ENCODE results near the gene IL17RC.
"Not testable (repeated sequence)": the region's sequence is repeated elsewhere in the genome, so short reads cannot be mapped to it uniquely, and the experiment has no call there.

IL17RC gene

DNA sequence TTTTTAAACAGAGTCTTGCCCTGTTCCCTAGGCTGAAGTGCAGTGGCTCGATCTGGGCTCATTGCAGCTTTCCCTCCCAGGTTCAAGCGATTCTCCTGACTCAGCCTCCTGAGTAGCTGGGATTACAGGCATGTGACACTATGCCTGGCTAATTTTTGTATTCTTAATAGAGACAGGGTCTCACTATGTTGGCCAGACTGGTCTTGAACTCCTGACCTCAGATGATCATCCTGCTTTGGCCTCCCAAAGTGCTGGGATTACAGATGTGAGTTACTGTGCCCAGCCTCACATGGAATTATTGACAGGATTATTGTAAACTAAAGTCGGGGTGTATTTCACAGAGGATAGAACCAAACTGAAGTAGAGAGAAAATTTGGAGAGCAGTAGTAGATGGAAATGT is 21.2 kb upstream of the IL17RC start:
- DNase-seq (ENCODE audit: low read depth in 2 of 2) = not testable (repeated sequence)

DNA sequence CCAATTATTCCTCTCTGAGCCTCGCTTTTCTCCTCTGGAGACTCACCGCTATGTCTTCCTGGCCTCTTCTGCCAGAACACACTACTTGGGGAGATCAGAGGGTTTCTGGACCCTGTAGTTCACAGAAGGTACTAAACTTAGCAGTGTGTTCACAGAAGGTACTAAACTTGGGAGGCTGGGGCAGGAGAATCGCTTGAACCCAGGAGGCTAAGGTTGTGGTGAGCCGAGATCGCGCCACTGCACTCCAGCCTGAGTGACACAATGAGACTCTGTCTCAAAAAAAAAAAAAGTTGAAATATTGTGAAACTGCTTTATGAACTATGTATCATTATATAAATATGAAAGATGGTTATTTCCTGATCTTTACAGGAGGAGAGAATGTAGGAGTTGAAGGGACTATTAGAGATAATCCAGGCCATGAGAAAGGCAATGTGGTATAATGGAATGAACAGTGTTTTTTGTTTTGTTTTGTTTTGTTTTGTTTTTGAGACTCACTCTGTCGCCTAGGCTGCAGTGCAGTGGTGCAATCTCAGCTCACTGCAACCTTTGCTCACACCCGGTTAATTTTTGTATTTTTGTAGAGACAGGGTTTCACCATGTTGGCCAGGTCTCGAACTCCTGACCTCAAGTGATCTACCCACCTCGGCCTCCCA is 20.0 kb upstream of the IL17RC start:
- DNase-seq (ENCODE audit: low read depth in 2 of 2) = not testable (repeated sequence)

DNA sequence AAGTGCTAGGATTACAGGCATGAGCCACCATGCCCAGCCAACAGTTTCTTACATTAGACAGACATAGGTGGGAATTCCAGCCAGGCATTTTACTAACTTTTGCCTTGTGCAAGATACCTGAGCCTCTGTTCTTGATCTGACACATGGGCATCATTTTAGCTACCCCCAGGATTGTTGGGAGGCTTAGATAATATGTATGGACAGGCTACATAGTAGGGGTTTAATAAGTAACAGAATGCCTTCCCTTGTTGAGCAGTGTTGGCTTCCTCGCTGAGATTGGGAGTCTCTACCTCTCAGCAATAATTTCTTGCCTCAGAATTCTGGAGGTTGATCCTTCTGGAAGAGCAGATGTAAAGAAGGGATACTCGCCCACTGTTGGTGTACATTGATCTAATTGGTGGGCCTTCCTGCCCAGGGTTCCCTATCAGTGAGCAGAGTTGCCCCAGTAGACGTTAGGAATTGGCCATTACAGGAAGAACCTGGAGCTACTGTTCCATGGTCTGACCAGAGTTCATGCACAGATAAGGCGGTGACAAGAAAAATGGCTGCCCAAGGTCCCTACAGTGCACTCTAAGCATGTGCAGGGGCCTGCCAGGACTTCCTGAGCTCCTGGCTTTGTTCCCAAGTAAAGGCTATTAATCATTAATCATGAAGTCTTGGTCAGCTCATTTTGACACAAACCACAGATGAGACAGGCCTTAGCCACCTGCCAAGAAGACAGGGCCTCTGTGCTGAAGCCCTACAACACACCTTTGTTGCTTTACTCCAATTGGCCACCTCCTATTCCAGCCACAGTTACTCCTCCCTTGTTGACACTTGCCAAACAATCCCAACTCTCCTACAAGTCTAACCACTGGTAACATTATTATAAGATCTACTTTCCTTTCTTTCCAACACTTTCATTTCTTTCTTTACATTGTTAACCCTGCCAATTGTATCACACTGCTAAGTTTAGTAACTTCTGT is 19.2 kb upstream of the IL17RC start:
- DNase-seq (ENCODE audit: low read depth in 2 of 2) = no peak

DNA sequence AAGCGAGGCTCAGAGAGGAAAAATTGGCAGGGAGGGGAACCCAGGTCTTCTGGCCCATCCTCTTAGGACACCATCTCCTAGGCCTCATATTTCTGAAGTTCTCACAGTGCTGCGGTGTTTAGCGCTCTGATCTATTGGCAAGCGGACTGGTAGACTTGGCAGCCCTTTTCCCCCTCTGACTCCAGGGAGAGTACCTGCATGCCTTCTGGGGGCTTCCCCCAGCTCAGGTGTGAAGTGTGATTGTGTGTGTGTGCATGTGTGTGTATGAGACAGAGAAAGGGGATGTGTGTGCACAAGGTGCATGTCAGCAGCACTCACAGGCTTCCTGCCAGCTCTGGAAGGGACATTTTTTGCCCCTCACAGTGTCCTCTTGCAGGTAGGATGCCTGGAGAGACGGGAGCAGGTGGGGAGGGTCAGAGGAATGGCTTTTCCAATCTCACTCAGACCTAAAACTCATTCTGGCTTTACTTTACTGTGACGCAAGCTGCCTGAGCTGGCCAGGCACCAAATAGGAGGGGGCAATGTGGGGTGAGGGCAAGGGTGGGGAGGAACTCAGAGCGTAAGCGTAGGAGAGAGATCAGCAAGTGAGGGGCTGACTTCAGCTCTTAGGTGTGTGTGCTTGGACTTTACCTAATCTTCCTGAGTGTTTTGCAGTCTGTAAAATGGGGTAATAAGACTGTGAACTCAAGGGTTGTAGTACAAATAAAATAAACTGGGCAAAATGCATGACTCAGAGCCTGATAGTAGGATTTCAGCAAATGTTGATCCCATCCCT is 18.2 kb upstream of the IL17RC start:
- DNase-seq (ENCODE audit: low read depth in 2 of 2) = no peak

DNA sequence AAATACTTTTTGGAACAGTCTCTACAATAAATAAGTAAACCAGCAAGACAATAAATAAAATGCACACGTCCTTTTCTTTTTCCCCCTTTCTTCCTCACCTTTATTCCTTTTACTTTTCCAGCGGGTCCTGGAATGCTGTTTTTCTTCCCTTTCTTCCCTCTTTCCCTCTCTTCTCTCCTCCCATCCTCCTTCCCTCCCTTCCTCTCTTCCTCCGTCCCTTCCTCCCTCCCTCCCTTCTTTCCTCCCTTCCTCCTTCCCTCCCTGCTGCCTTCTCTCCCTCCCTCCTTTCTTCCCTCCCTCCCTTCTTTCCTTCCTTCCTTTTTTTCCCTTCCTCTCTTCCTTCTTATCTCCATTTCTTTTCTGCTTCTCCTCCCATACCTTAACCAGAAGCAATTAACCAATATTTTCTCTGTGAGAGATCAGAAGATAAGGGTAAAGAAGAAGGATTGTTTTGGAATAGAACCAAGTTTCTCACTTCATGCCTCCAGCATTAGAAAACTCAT is 17.6 kb upstream of the IL17RC start:
- no peak for DNase-seq (ENCODE audit: low read depth in 2 of 2)

DNA sequence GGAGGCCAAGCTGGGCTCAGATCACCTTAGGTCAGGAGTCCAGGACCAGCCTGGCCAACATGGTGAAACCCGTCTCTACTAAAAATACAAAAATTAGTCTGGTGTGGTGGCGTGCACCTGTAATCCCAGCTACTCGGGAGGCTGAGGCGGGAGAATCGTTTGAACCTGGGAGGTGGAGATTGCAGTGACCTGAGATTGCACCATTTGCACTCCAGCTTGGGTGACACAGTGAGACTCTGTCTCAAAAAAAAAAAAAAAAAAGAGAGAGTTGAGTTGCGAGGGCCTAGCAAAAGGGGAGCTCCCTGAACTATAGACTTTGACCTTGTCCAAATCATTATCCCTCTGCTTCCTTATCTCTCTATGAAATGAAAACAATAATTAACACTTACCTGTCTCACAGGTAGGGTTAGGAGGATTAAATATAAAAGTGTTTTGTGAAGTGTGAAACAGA is 15.9 kb upstream of the IL17RC start:
- not testable (repeated sequence) for DNase-seq (ENCODE audit: low read depth in 2 of 2)

DNA sequence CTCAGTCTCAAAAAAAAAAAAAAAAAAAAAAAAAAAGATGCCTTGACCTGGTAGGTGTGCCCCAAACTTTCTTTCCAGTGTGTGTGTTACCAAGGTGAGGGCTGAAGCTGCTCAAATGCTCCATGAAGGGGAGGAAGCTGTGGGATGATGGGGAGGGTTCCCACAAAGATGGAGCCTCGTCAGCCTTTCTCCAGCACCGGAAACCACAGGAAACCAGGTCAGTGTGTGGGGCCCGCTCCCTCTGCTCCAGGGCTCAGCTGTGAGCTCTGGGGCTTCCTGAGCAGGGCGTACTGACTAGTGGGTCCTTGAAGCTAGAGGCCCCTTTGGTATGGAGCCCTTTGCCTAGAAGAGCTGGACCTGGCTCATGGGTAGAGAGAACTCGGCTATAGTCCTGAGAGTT is 14.9 kb upstream of the IL17RC start:
- DNase-seq (ENCODE audit: low read depth in 2 of 2) = no peak

DNA sequence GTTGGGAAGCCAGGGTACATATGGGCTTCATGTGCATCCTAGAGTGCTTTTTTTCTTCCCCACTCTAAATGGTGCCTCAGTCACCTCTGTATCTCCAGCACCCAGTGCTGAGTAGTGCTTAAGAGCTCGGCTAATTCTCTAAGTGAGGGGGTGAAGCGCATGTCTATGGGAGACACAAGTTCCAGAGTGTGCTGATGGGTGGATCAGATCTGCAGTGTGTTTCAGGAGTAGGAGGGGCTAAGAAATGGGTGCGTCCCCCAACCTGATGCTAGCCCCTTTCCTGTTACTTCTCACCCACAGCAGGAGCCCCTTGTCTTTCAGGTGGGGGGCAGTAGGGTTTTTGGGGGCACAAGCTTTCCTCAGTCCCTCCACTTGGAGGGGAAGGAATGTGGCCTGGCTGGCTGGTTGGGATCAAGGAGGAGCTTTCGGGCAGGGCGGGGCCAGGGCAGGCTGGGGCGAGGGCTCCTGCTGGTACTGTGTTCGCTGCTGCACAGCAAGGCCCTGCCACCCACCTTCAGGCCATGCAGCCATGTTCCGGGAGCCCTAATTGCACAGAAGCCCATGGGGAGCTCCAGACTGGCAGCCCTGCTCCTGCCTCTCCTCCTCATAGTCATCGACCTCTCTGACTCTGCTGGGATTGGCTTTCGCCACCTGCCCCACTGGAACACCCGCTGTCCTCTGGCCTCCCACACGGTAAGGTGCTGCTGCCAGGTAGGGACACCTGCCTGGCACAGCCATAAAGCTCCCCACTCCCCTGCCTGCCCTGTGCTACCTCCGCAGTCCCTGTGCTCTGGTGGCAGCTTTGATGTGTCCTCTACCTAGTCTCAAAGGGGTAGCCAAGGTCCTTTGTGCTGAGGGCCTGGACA is 14.3 kb upstream of the IL17RC start, which contains the start of gene IL17RE:
Gene IL17RE, plus strand, starts transcription at position 477 of the 866 bp plus-strand sequence. Its CDS starts 85 bp downstream, at position 562.
- no peak for DNase-seq (ENCODE audit: low read depth in 2 of 2)

DNA sequence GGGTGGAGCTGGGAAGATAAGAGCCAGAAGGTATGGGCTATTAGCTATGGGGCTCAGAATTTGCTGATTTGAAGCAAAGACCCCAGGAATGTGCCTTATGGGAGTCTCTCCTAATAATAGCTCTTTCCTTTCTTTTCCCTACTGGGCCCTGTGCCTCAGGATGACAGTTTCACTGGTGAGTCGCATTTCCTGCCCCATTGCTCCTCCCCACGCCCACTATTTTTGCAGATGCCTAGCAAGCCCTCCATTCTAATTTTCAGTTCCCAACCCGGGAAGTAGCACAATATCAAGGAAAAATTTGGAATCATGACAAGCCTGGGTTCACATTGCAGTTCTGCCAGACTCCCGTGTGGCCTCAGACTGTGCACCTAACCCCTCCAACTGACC is 13.7 kb upstream of the IL17RC start:
- no peak for DNase-seq (ENCODE audit: low read depth in 2 of 2)

DNA sequence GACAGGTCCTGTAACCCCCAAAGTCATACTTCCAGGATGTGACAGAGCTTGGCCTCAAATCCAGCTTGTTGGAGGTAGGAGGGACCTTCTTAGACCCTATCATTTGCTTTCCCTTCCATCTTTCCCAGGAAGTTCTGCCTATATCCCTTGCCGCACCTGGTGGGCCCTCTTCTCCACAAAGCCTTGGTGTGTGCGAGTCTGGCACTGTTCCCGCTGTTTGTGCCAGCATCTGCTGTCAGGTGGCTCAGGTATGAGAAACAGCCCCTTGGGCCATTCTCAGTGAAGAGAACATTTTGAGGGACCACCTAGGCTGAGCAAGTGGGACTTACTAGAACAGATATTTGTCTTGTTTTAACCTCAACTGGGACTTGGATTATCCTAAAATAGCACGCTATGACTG is 13.0 kb upstream of the IL17RC start:
- no peak for DNase-seq (ENCODE audit: low read depth in 2 of 2)

DNA sequence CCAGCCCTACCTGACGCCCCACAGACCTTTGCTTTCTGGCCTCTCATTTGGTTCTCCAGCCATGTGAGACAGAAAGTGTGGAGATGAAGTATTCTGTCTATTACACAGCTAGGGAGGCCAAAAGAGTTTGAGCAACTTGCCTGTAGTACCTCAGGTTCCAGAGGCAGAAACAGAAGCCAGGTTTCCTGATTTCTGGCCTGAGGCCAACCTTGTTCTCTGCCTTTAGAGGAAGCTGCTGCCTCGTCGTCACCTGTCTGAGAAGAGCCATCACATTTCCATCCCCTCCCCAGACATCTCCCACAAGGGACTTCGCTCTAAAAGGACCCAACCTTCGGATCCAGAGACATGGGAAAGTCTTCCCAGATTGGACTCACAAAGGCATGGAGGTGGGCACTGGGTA is 10.4 kb upstream of the IL17RC start:
- no peak for DNase-seq (ENCODE audit: low read depth in 2 of 2)

DNA sequence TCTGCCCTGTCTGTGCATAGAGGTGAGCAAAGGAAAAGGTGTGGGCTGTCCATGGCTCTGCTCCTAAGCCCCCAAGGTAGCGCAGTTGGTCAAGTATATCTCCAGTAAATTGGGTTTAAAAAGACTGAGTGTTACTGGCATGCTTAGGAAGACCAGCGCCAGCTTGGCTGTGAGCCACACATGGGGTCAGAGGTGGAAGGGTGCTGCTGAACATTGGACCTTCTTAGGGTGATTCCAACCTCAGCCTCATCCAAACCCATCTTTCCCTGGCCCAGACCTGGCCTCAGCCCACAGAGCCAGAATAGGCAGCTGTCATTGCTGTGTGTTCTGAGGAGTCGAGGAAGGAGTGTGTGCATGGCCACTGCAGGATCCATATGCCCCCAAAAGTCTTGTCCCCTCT is 8.6 kb upstream of the IL17RC start:
- no peak for DNase-seq (ENCODE audit: low read depth in 2 of 2)

DNA sequence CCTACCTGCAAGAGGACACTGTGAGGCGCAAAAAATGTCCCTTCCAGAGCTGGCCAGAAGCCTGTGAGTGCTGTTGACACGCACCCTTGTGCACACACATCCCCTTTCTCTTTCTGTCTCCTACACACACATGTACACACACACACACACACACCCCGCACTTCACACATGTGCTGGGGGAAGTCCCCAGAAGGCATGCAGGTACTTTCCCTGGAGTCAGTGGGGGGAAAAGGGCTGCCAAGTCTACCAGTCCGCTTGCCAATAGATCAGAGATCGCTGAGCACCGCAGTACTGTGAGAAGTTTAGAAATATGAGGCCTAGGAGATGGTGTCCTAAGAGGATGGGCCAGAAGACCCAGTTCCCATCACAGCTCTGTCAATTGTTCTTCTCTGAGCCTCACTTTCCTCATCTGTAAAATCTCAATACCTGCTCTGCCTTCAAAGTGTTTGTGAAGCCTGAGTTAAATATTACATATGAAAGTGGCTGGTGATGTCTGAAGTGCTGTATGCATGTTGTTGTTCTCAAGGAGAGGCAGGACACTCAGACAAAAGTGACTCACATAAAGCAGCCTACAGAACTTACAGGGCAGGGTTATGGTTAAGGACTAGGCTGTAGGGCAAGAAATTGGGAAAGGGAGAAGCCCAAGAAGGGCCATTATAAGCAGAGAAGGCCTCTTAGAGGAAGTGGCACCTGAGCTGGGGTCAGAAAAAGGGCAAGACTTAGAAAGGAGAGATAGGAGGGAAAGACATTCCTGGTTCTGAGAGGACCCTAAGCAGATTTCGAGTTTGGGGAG is 7.5 kb upstream of the IL17RC start:
- DNase-seq (ENCODE audit: low read depth in 2 of 2) = no peak

DNA sequence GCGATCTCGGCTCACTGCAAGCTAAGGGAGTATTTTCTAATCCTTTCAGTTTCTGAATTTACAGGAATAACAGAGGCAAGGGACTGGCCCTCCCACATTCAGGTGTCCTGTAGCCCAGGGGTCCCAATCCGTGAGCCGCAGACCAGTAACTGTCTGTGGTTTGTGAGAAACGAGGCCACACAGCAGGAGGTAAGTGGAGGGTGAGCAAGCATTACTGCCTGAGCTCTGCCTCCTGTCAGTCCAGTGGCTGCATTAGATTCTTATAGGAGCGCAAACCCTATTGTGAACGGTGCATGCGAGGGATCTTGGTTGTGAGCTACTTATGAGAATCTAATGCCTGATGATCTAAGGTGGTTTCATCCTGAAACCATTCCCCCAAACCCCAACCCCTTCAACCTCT is 5.0 kb upstream of the IL17RC start:
- no peak for DNase-seq (ENCODE audit: low read depth in 2 of 2)

DNA sequence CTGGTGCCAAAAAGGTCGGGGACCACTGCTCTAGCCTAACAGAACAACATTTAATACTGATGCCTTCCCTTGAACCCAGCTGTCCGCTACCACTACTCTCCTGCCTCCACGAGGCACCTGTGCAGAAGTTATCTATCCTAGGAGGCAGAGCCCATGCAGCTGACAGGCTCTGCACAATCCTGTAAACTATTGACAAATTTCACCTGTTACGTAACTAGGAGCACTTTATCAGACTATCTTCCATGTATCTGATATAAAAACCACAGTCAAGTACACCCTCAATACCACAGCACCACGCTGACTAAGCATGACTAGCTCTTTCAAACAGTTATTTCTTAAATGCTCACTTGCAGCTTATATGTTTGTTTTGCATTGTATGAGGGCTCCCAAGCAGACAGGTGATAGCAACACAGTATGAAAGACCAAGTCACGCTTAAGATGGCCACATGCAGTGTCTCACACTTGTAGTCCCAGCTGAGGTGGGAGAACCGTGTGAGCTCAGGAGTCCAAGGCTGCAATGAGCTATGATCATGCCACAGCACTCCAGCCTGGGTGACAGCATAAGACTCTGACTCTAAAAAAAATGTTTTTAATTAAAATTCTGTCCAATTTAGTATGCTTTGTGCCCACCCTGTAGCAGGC is 4.5 kb upstream of the IL17RC start:
- no peak for DNase-seq (ENCODE audit: low read depth in 2 of 2)

DNA sequence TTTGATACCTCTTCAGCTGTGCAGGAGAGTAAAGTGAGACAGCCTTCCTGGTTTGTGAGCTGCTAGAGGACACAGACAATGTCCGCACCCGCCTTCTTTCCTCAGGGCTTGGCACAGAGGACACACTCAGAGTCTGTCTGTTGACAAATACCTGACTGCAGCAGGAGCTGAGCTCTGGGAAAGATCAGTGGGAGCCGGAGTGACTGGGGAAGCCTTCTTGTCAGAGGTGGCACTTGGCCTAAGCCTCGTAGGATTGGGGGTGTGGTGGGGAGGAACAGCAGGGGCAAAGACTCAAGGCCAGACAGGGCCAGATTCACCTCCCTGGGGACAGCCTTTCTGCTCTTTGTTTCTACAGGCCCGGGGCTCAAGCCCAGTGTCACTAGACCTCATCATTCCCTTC is 3.3 kb upstream of the IL17RC start:
- no peak for DNase-seq (ENCODE audit: low read depth in 2 of 2)

DNA sequence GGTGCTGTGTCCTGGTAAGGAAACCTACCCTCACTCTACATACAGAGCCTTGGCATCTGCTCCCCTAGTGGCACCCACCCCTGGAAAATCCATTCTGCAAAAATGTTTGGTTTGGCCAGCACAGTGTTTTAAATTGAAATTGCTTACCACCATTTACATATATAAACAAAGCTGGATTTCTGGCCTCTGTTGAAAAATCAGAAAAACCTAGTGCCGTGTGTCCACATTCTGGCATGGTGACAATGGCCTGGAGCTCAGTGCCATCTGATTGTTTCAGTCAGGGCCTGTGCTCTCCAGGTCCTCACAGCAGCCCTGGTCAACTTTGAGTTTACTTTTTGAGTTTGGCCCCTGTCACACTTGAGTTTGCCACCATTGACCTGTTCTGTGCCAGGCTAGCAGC is 2.9 kb upstream of the IL17RC start:
- no peak for DNase-seq (ENCODE audit: low read depth in 2 of 2)

DNA sequence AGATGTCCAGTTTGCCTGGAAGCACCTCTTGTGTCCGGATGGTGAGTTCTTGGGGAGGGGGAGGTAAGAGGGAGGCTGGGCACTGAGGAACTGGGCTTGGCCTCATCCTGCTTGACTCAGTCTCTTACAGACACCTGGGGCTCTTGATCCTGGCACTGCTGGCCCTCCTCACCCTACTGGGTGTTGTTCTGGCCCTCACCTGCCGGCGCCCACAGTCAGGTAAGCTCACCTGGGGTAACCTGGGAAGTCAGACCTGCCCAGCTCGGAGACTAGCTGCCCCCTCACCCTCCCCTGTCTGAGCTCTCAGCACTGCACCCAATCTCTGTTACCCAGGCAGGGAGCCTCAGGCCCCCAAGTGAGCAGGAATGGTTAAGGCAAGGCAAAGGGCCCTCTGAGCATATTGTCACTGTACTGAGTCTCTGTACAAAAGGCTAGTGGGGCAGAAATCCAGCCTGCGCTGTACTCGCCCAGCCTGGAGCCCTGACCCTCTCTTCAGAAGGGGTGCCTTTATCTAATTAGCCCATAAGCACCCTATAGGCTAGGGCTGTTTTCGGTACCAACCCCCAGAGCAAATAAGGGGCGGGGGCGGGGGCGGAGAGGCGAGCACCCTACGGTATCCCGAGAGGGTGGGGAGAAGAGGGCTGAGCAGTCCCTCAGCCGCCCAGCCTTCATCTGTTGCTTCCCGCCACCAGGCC is 2.2 kb upstream of the IL17RC start:
- no peak for DNase-seq (ENCODE audit: low read depth in 2 of 2)

Data from stimulated activated CD4-positive, alpha-beta T cell treated with anti-CD3 and anti-CD28 coated beads, Interleukin-1b, Interleukin-23, amount 100 ng/mL, for 1 hour (primary cell).